GM13977 (cell line): ENCODE results near the gene AMPH.

Source experiments
- DNase-seq: peaks from one replicate; pipeline ENCODE4 v3.0.0; 2012; ENCODE audit warnings: low spot score
- in situ Hi-C: fragments of 300-500 bp; cut with MboI; formaldehyde crosslinking; loops from one replicate; pipeline ENCODE4 v1.12.0; 2022; ENCODE audit warnings: low sequenced_read_pairs, low pct_unique_long_range_greater_than_20kb, mixed read lengths, inconsistent platforms; ENCODE audit not compliant: unreplicated experiment
- TF ChIP-seq, protein P1 (sequence below): IDR thresholded peaks from 2 replicates; pipeline ENCODE4 v1.5.1; 2012; ENCODE audit warnings: mild to moderate bottlenecking, control low read depth; ENCODE audit not compliant: insufficient read depth; ENCODE audit errors: extremely low read depth, missing control alignments

The AMPH gene

GRCh38 chr7:38451840-38452239 lies 179.3 kb downstream of the AMPH start:
- TF ChIP-seq, protein P1, sequence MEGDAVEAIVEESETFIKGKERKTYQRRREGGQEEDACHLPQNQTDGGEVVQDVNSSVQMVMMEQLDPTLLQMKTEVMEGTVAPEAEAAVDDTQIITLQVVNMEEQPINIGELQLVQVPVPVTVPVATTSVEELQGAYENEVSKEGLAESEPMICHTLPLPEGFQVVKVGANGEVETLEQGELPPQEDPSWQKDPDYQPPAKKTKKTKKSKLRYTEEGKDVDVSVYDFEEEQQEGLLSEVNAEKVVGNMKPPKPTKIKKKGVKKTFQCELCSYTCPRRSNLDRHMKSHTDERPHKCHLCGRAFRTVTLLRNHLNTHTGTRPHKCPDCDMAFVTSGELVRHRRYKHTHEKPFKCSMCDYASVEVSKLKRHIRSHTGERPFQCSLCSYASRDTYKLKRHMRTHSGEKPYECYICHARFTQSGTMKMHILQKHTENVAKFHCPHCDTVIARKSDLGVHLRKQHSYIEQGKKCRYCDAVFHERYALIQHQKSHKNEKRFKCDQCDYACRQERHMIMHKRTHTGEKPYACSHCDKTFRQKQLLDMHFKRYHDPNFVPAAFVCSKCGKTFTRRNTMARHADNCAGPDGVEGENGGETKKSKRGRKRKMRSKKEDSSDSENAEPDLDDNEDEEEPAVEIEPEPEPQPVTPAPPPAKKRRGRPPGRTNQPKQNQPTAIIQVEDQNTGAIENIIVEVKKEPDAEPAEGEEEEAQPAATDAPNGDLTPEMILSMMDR: peak; percentile 33
- peak; percentile 18 for DNase-seq
- in situ Hi-C loops: no loop called here

DNA sequence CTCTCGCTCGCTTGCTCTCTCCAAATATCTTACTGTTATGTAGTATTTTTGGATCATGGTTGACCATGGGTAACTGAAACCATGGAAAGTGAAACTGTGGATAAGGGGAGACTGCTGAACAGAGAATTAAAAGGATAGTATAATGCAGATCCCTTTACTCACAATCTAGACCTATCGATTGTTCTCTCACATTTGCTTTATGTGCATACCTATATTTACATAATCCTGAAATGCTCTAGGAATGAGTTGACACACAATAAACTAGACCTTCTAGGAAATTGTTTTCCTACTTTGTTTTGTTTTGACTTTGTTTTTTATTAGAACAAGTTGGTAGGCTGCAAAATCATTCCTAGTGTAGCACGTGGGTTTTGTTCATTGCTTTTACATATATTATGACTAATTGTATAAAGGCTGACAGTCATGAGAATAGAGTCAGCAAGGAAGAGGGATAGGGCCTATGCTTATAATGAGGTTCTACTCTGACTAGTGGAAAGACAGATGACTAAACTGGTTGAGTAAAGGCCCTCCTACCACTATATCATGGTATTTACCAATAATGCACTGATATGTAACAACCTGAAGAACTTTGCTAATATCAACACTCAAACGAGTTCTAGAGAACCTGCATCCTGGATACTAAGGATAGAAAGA lies 182.5 kb downstream of the AMPH start:
- TF ChIP-seq, protein P1: no peak
- in situ Hi-C loops: no loop called here

GRCh38 chr7:38448054-38448453 lies 183.1 kb downstream of the AMPH start:
- in situ Hi-C loops: no loop called here
- DNase-seq: no peak
- TF ChIP-seq, protein P1: no peak

More for the DNA sequence above, 182.5 kb downstream of the AMPH start:
- no peak for DNase-seq

GRCh38 chr7:38438970-38439369 lies 192.2 kb downstream of the AMPH start:
- DNase-seq: no peak
- TF ChIP-seq, protein P1: no peak
- in situ Hi-C loops: no loop called here

GRCh38 chr7:38432671-38433070 lies 198.5 kb downstream of the AMPH start:
- in situ Hi-C loops: no loop called here
- DNase-seq: no peak
- TF ChIP-seq, protein P1: no peak

DNA sequence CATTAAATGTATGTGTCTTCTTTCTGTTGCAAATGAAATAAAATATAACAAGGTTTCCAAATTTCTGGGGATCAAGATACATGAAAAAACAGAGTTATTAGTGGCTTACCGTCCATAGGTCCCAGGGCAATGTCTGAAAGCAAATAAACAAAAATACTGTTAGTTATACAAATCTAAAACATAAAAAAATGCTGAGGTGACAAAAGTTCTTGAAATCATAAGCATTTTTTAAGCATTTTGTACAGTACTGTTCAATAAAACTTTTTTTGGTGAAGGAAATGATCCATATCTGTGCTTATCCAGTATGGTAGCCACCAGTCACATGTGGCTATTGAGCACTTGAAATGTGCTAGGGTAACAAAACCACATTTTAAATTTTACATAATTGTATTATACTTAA lies 199.1 kb downstream of the AMPH start:
- DNase-seq: no peak
- in situ Hi-C loops: no loop called here
- TF ChIP-seq, protein P1: no peak
